Activated naive CD4-positive, alpha-beta T cell treated with anti-CD3 and anti-CD28 coated beads for 36 hours (primary cell): ENCODE data around the gene C1orf174. TPM values are rescaled to one million over a fixed set of nuclear protein-coding genes. Genes with fewer than 3 reads are reported as not detected.

ENCODE experiments used
- CTCF ChIA-PET: fragments of 350-600 bp; sonication (Branson Sonifier 250); formaldehyde crosslinking; loops from one replicate; lab custom pipeline; 2021; ENCODE audit warnings: antibody characterized with exemption; lab: Charles Lee
- DNase-seq: peaks from one replicate; pipeline ENCODE4 v3.0.0-alpha.2; 2020
- H3K27ac Mint-ChIP-seq: one replicate; pipeline ENCODE4 v1.8.0; 2021; ENCODE audit warnings: mild to moderate bottlenecking, mixed read lengths
- H3K27me3 Mint-ChIP-seq: one replicate; pipeline ENCODE4 v1.8.0; 2021; ENCODE audit warnings: low read depth, mixed read lengths
- H3K36me3 Mint-ChIP-seq: one replicate; pipeline ENCODE4 v1.8.0; 2021; ENCODE audit warnings: low read depth, mixed read lengths
- H3K4me1 Mint-ChIP-seq: one replicate; pipeline ENCODE4 v1.8.0; 2021; ENCODE audit warnings: low read depth, mixed read lengths
- H3K4me3 Mint-ChIP-seq: one replicate; pipeline ENCODE4 v1.8.0; 2021; ENCODE audit warnings: mild to moderate bottlenecking, moderate library complexity, mixed read lengths
- H3K9me3 Mint-ChIP-seq: one replicate; pipeline ENCODE4 v1.8.0; 2021; ENCODE audit warnings: mixed read lengths
- intact Hi-C: fragments of 100-400 bp; cut with micrococcal nuclease; formaldehyde crosslinking; loops from one replicate; pipeline ENCODE4 v1.15.1; 2023
- total RNA-seq, 2 experiments: library from RNA; stranded (reverse); gene quantifications; one replicate each; pipeline ENCODE4 v1.2.3, GENCODE V29; 2021

The C1orf174 gene
- total RNA-seq = 10 to 100 TPM; 29.5 to 30.6 TPM

GRCh38 chr1:3900150-3900968 is at the start of gene C1orf174:
Gene C1orf174, minus strand, starts transcription at chr1:3900272. Its CDS starts 86 bp downstream, at chr1:3900186.
- no peaks in the 10 kb centered on the region for H3K27me3 Mint-ChIP-seq
- H3K36me3 Mint-ChIP-seq = peaks cover 14% of the 10 kb centered on the region
- intact Hi-C loops = loop anchor here (1.0 to 5.0 kb wide), 7 partner anchors 43 to 1323 kb away; partner anchors contain the start of genes CEP104, DFFB, LRRC47 and SMIM1
- DNase-seq = peak; percentile 93
- peaks cover 54% of the 10 kb centered on the region for H3K4me1 Mint-ChIP-seq
- peaks cover 7% of the 10 kb centered on the region for H3K9me3 Mint-ChIP-seq
- H3K4me3 Mint-ChIP-seq = peak within 1 kb of the TSS; percentile 90
- CTCF ChIA-PET = interaction anchor here (1.3 kb wide), 1 partner anchor 43 kb away, joined by 5 read pairs; the partner anchor contains the start of gene DFFB
- H3K27ac Mint-ChIP-seq = peak within 1 kb of the TSS; percentile 99

DNA sequence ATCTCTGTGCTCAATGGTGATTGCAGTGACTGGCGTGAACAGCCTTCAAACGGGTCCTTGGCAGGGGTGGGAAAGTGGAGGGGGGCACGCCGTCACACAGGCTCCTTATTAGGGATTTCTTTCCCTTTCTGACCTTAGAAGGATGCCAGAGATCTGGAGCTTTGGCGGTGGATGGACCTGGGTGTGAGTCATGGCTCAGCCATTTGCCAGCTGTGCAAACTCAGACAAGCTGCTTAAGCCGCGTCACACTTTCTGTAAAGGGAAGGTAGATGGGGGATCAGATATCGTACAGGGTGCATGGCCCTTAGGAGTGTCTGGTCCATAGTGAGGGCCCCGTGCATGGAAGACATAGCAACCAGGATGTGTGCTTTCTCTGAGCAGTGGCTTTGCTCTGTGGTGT is 48.3 kb upstream of the C1orf174 start:
- H3K4me1 Mint-ChIP-seq = no peaks in the 10 kb centered on the region
- no peak for DNase-seq
- H3K27me3 Mint-ChIP-seq = peaks cover 5% of the 10 kb centered on the region
- H3K9me3 Mint-ChIP-seq = no peaks in the 10 kb centered on the region
- no peaks in the 10 kb centered on the region for H3K36me3 Mint-ChIP-seq
- intact Hi-C loops = no loop called here
- CTCF ChIA-PET = no interaction called here
- H3K27ac Mint-ChIP-seq = no peak overlapping the region
- H3K4me3 Mint-ChIP-seq = no peak overlapping the region

DNA sequence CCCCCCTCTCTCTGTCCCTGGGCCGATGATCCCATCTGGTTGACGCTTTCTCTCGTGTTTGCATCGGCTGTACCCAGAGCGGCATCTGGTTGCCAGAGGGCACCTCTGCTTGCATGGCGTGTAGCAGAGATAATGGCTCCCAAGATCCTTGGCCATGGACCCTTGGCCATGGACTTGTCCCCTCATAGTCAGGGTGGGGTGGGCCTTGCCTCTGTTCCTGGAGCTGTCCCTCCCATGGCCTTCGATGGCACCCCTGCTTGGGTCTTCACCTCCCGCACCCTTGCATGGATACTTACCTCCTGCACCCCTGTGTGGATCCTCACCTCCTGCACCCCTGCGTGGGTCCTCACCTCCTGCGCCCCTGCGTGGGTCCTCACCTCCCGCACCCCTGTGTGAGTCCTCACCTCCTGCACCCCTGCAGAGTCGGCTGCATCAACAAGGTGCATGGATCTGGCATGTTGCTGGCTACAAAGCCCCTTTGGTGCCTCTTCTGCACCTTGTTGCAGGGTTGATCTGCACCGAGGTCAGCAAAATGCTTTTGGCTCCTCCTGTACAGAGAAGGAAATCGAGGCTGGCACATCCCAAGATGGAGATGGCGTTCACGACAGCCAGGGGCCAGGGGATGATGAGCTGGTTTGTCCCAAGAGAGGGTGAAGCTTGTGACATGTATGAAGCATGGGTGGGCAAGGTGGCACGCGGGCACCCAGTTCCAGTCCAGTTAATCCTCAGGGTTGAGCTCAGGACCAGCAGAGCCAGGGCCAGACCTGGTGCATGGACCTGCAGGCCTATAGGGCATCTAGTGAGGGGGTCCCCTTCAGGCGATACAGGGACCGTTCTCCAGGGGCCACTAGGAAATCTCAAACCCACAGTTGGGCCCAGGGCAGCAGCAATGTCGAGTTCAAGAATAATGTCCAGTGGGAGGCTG is 46.1 kb upstream of the C1orf174 start:
- Mint-ChIP-seq H3K9me3 (no peaks in the 10 kb centered on the region), H3K4me3 (no peak overlapping the region), H3K27ac (no peak overlapping the region), H3K36me3 (no peaks in the 10 kb centered on the region), H3K27me3 (peaks cover 2% of the 10 kb centered on the region), H3K4me1 (no peaks in the 10 kb centered on the region)
- no peak for DNase-seq
- intact Hi-C loops = no loop called here
- CTCF ChIA-PET = no interaction called here

- H3K9me3 Mint-ChIP-seq = no peaks in the 10 kb centered on the region
- intact Hi-C loops = no loop called here
- H3K36me3 Mint-ChIP-seq = no peaks in the 10 kb centered on the region
- peaks cover 3% of the 10 kb centered on the region for H3K27me3 Mint-ChIP-seq
- no peak for DNase-seq
- no peak overlapping the region for H3K27ac Mint-ChIP-seq
- CTCF ChIA-PET = no interaction called here
- no peak overlapping the region for H3K4me3 Mint-ChIP-seq
- H3K4me1 Mint-ChIP-seq = no peaks in the 10 kb centered on the region
Observed at GRCh38 chr1:3945222-3945621, 45.1 kb upstream of the C1orf174 start.

DNA sequence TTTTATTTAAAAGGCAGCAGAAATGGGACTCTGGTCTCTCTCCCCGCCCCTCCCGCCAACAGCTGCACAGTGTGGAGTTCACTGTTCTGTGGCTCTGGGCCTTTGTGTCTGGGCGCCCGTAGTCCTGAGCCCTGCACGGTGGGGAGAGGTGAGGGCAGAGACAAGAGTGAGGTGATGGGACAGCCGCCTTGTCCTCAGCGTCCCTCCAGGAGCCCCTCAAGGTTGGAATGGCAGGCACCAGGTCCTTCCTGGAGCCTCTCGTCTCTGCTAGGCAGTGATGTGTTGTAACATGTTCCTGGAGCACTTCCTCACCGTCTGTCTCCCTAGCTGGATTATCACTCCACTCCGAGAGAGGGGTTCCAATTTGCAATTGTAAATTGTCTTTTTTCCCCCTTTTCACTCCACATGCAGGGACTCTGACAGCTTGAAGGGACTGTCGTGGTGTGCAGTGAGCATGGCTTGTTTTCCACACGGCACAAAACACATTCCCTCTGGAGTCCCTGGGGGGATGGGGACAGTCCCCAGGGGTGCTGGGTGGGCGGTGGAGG is 44.6 kb upstream of the C1orf174 start:
- no peak for DNase-seq
- no peaks in the 10 kb centered on the region for H3K4me1 Mint-ChIP-seq
- peaks cover 5% of the 10 kb centered on the region for H3K27me3 Mint-ChIP-seq
- CTCF ChIA-PET = interaction anchor here (0.6 kb wide), 1 partner anchor 700 kb away, joined by 4 read pairs; no protein-coding TSS in a partner anchor
- no peaks in the 10 kb centered on the region for H3K9me3 Mint-ChIP-seq
- no peak overlapping the region for H3K4me3 Mint-ChIP-seq
- no peak overlapping the region for H3K27ac Mint-ChIP-seq
- no peaks in the 10 kb centered on the region for H3K36me3 Mint-ChIP-seq
- intact Hi-C loops = no loop called here

GRCh38 chr1:3943806-3944577 is 43.9 kb upstream of the C1orf174 start:
- Mint-ChIP-seq H3K27me3 (peaks cover 5% of the 10 kb centered on the region), H3K4me3 (no peak overlapping the region), H3K27ac (no peak overlapping the region), H3K4me1 (no peaks in the 10 kb centered on the region), H3K9me3 (no peaks in the 10 kb centered on the region), H3K36me3 (no peaks in the 10 kb centered on the region)
- intact Hi-C loops = no loop called here
- CTCF ChIA-PET = interaction anchor here (0.6 kb wide), 1 partner anchor 701 kb away, joined by 4 read pairs; no protein-coding TSS in a partner anchor
- no peak for DNase-seq

- peaks cover 9% of the 10 kb centered on the region for H3K27me3 Mint-ChIP-seq
- no peak for DNase-seq
- CTCF ChIA-PET = no interaction called here
- peaks cover 5% of the 10 kb centered on the region for H3K9me3 Mint-ChIP-seq
- H3K27ac Mint-ChIP-seq = no peak overlapping the region
- no peak overlapping the region for H3K4me3 Mint-ChIP-seq
- H3K4me1 Mint-ChIP-seq = no peaks in the 10 kb centered on the region
- no peaks in the 10 kb centered on the region for H3K36me3 Mint-ChIP-seq
- intact Hi-C loops = no loop called here
Observed at GRCh38 chr1:3943123-3943431, 43.0 kb upstream of the C1orf174 start.

GRCh38 chr1:3942416-3943122 is 42.5 kb upstream of the C1orf174 start:
- Mint-ChIP-seq H3K36me3 (no peaks in the 10 kb centered on the region), H3K27me3 (peaks cover 9% of the 10 kb centered on the region), H3K4me3 (no peak overlapping the region), H3K4me1 (no peaks in the 10 kb centered on the region), H3K9me3 (peaks cover 9% of the 10 kb centered on the region), H3K27ac (no peak overlapping the region)
- no peak for DNase-seq
- CTCF ChIA-PET = no interaction called here
- intact Hi-C loops = no loop called here

GRCh38 chr1:3940754-3941345 is 40.8 kb upstream of the C1orf174 start:
- H3K4me1 Mint-ChIP-seq = no peaks in the 10 kb centered on the region
- intact Hi-C loops = no loop called here
- no peak overlapping the region for H3K4me3 Mint-ChIP-seq
- no peaks in the 10 kb centered on the region for H3K36me3 Mint-ChIP-seq
- DNase-seq = no peak
- H3K27ac Mint-ChIP-seq = no peak overlapping the region
- peaks cover 9% of the 10 kb centered on the region for H3K27me3 Mint-ChIP-seq
- CTCF ChIA-PET = no interaction called here
- peaks cover 13% of the 10 kb centered on the region for H3K9me3 Mint-ChIP-seq

DNA sequence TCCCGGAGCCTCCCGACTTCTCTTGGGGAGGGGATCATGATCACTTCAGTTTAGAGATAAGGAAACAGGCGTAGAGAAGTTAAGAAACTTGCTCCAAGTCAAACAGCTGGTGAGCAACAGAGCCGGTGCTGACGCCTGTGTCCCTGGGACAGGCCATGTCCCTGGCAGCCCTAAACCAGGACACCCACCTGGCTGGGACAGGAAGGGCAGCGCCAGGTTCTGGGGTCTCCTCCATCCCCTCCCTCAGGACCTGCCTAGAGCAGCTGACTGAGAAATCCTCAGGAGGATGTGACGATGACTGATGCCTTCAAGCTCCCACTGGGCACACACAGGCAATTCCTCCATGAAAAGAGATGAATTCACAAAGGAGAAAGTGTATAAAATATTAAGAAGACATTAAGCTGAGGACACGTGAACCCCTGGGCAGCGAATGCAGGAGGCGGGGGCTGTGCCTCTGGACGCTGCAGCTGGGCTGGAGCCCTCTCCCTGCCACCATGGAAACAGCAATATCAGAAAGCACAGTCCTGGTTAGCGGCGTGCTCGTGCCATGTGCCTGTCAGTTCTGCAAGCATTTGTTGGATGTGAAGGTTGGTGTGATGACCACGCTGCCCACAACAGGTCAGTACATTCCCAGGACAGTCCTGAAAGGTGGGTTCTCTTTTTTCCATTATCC is 40.1 kb upstream of the C1orf174 start:
- H3K36me3 Mint-ChIP-seq = no peaks in the 10 kb centered on the region
- H3K4me1 Mint-ChIP-seq = no peaks in the 10 kb centered on the region
- H3K9me3 Mint-ChIP-seq = peaks cover 13% of the 10 kb centered on the region
- no peak for DNase-seq
- no peak overlapping the region for H3K4me3 Mint-ChIP-seq
- peaks cover 9% of the 10 kb centered on the region for H3K27me3 Mint-ChIP-seq
- CTCF ChIA-PET = no interaction called here
- intact Hi-C loops = no loop called here
- H3K27ac Mint-ChIP-seq = no peak overlapping the region
